ENCODE measurements around the gene HCRTR1.
A peak's percentile ranks its signal among the peaks of the same experiment; 100 is the strongest.

HCRTR1 gene

DNA sequence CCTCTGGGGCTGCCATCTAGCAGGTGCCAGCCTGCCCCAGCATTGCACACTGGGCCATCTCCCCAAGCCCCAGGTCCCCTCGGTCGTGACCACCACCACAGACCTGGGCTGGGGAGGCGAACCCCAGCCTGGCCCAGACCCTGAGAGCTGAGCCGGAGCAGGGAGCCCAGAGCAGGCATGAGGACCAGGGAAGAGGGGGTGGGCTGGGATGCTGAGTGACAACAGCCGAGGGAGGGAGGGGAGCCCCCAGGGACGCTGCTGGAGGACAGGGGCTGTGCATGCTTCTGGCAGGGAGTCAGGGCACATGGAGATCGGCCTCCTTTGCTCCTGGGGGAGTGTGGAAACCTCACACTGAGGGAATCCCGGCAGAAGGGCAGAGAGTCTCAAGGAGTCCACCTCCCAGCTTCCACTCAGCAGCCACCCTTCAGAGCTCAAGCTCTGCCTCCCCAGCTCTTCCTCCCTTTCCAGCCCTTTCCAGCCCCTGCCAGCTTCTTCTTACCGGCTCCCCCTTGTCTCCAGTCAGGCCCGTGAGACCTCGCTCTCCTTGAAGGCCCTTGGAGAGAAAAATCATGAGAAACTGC lies 50.9 kb downstream of the HCRTR1 start:
- no peak for DNase-seq

DNA sequence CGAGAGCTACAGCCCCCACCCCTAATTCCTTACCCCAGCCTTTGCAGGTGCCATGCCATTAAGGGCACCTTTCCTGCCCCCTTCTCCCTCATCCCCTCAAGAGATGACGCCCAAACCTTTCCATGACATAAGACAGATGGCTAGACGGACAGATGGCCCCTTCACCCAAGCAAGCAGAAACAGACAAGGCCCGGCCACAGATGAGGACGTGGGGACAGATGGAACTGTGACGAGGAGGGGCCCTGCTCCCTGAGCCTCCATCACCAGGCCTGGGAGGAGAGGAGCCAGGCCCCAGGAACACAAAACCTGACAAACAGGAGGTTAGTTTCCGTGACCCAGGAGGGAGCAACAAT lies 51.9 kb downstream of the HCRTR1 start:
- DNase-seq = no peak

DNA sequence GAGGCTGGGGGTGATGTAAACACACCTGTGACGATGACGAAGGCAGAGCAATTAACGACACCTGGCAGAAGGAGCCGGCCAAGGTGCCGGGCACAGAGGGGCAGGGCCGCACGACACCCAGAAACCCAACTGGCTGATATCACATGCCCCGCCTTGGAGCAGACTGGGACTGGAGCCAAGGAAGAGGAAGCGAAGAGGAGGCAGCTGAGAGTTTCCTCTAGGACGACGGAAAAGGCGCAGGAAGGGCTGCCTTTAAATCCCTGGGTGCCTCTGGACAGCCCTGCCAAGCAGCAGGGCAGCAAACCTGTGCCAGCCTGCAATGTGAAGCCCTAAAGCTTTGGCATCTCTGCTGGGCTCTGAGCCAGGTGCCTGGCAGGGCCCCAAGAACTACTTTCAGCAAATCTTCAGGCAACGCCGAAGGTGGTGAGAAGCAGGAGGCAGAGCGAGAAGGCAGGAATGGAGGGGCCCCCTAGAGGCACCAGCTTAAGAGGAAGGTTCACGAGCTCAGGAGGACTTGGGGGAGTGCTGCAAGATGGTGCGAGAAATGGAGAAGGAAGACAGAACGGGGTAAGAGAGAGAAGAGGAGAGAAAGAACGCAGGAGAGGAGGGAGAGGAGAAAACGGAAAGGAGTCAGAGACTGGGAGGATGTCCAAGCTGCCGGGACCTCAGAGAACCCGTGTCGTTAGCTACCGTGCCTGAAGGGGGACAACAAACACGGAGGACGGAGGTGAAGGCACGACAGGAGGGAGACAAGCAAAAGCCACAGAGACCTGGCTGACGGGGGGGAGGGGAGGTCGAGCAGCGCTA lies 52.5 kb downstream of the HCRTR1 start:
- DNase-seq = peak; percentile 88

DNA sequence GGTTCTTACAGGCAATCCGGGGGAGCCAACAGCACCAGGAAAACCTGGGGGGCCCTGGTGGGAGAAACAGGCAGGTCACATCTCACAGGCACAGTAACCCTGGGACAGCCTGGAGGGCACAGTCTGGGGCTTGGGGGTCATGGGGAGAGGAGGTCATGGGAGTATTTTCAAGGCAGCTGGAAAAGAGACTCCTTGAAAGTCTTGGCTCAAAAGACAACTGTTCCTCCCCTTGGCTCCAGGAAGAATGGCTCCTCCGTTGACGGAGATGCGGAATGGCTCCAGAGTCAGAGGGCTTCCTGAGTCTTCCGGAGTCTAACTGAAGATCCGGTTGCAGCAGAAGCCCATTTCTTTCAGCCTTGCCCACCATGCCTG lies 53.1 kb downstream of the HCRTR1 start:
- DNase-seq = no peak

DNA sequence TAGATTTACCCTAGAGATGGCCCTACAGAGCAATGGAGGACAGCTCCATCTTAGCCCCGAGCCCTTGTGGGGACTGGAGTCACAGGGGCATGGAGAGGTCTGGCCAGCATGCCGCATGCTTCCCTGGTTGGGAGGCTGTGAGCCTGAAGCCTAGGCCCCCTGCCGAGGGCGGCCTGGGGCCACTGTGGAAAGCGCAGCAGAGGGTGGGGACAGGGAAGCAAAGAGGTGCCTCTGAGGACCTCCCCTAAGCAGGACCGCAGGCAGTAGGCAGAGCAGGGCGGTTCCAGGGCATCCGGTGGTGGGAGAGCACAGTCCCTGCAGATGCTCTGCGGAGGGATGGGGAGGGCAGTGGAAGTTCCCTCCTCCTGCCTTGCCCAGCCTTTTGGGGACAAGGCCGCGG lies 53.7 kb downstream of the HCRTR1 start:
- no peak for DNase-seq

DNA sequence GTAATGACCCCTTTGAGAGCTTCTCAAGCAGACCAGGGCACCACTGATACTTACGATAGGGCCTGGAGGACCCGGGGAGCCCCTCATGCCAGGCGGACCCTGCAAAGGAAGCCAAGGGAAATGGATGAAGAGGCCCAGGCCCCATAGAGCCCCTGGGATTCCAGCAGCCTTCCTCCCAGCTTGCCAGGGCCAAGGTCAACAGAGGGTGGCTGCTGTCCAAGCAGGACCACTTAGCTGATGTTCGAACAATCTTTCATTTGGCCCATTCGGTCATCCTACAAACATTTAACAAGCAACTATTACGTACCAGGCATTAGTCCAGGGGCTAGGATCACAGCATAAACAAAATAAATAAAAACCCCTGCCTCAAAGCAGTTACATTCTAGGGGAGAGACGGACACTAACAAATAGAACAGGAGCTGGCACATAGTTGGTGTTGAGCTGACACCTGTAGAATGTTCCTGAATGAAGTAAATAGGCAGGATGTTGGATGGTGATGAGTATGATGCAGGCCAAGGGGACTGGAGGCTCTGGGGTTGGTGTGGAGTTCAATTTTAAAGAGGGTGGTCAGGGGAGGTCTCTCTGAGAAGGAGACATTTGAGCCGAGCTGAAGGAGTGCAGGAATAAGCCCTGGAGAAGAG lies 54.2 kb downstream of the HCRTR1 start:
- no peak for DNase-seq

DNA sequence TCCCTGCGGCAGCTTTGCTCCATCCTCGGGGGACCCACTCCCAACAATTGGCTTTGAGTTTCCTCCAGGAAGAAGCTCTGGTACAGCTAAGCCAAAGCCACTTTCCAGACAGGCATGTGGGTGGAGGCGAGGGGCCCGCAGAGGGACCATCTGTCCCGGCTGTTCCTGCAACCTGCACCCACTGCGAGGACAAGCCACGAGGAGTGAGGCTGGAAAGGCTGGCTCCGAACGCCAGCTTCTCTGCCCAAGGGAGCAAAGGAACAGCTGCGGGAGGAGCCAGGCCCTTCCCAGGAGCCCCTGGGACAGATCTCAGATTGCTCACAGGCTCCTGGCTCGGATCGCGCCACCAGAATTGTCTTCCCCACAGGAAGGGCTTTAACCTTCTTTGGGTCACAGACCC lies 55.5 kb downstream of the HCRTR1 start:
- no peak for DNase-seq

DNA sequence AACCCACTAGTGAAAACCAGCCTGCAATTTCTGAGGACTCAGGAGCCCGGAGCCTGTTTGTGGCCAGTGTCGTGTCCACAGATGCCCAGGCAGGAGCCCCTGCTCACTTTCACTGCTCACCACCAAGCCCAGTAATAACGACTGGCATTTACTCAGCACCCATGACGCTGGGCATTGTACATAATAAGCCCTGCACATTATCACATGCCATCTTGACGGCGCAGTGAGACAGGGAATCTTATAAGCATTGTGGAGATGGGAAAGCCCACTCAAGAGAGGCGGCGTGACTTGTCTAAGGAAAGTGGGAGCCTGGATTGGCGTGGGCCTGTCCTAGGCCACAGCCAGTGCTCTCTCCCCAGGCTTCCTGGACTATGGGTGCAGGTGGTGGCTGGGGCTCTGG lies 55.9 kb downstream of the HCRTR1 start:
- no peak for DNase-seq

DNA sequence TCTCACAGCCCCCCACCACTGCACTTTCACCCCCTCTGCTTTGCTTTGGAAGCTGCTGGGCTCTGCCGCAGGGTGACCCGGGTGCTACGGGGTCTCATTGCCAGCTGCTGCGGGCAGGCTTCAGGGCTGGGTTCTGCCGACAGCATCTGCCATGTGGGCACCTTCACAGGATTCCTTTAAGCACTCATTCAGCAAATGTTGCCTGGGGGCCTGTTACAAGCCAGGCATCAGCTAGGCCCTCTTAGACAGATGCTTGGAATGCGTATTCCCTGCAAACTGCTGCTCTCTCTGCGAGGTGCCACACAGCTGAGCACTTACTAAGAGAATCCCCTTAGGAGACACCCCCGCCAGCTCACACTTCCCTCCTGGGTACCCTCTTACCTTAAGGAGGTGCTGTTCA lies 57.1 kb downstream of the HCRTR1 start:
- DNase-seq = no peak

DNA sequence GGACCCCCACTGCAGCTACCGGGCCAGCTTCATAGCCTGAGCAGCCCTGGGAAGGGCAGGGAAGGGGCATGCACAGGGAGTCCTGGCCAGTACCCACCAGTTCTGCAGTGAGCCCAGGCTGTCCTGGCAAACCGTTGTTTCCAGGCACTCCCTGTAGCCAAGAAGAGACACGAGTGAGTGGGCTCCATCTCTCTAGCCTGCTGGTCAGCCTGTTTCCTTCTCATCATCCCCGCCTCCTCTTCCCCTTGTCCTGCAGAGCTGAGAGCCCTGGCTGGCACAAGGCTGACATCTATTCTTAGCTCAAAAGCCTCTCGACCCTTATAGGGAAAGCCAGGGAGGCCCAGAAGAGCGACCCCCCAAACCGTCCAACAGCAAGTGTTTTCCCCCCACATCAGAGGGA lies 57.7 kb downstream of the HCRTR1 start:
- no peak for DNase-seq

DNA sequence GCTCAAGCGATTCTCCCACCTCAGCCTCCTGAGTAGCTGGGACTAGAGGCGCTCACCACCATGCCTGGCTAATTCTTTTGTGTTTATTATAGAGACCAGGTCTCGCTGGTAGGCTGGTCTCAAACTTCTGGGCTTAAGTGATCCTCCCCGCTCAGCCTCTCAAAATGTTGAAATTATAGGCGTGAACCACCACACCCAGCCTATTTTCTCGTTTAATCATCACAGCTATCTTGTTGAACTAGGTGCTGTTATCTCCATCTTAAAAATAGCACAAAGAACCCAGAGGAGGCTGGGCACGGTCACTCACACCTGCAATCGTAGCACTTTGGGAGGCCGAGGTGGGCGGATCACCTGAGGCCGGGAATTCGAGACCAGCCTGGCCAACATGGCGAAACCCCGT lies 58.3 kb downstream of the HCRTR1 start:
- DNase-seq = peak; percentile 4

All from NCI-H146 (cell line).